Stimulated activated CD4-positive, alpha-beta T cell treated with anti-CD3 and anti-CD28 coated beads, Interleukin-15, amount 100 ng/mL, for 48 hours (primary cell): Measurements from ENCODE around the gene DCTN5.
"Not testable (repeated sequence)": the region's sequence is repeated elsewhere in the genome, so short reads cannot be mapped to it uniquely, and the experiment has no call there.

Experiments
- DNase-seq, 2 donors: peaks; one replicate each; pipeline ENCODE4 v3.0.0-alpha.2; 2020; ENCODE audit warnings: low read depth in 2 of 2

DCTN5 gene

DNA sequence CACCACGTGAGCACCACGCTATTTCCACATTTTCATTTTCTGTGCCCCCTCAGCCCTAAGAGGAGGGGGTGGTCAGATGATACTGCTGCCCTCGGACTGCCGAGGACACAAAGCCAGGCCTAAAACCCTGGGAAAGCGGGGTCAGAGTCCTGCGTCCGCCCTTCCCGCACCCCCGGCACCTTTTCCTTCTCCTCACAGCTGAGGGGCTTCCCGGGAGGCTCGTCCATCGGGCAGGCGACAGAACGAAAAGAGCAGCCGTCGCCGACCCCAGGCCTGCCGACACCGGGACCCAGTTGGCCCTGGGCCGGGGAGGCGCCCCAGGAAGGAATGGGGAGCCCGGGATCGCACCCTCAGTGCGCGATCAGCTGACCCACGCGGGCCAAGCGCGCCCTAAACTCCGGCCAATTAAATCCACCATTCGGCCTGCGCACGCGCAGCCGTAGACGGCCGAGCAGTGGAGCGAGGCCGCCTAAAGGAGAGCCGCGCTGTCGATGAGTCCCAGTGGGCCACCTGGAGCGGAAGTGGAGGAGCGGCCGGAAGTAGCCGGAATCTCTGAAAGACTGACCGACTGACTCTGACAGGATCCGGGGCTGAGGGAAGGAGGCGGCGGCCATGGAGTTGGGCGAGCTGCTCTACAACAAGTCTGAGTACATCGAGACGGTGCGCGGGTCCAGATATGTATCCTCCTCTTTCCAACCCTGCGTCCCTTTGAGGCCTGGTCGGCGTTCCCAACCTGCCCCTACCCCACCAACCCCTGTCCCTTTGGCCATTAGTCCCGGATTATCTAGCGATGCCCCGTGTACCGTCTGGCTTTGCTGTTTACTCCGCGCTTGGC, at the start of gene DCTN5, which contains the start of gene PALB2:
Gene DCTN5, plus strand, starts transcription at position 536 of the 835 bp plus-strand sequence. Its CDS starts 77 bp downstream, at position 613.
Gene PALB2, minus strand, starts transcription at position 380 of the 835 bp plus-strand sequence. Its CDS starts 153 bp downstream, at position 227.
- peak; percentile 85 to 86 for DNase-seq

- no peak for DNase-seq
Observed at GRCh38 chr16:23594186-23594585, 47.1 kb upstream of the DCTN5 start.

DNA sequence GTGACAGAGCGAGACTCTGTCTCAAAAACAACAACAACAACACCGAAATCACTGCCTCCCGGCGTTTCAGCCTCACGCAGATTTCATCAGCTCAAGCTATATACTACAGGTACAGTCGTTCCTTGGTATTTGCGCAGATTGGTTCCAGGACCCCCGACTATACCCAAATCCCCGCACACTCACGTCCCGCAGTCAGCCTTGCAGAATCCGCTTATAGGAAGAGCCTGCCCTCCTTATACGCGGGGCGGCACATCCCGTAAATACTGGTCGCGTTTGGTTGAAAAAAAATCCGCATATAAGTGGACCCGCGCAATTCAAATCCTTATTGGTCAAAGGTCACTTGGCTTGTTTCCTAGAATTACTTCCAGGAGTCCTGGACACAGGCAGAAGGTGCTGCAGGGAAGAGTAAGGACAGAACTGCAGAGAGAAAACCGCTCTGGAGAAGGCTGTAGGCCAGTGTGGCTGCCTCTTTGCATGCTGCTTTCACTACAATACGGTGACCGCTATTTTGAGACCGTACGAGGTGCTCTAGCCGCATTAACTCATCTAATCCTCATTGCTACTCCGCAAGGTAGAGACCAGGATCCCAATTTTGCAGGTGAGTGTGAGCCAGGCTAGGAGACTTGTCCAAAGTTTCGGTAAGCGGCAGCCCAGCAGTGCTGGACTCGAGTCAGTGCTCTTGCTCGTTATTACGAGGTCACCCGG, 45.9 kb upstream of the DCTN5 start:
- no peak for DNase-seq

DNA sequence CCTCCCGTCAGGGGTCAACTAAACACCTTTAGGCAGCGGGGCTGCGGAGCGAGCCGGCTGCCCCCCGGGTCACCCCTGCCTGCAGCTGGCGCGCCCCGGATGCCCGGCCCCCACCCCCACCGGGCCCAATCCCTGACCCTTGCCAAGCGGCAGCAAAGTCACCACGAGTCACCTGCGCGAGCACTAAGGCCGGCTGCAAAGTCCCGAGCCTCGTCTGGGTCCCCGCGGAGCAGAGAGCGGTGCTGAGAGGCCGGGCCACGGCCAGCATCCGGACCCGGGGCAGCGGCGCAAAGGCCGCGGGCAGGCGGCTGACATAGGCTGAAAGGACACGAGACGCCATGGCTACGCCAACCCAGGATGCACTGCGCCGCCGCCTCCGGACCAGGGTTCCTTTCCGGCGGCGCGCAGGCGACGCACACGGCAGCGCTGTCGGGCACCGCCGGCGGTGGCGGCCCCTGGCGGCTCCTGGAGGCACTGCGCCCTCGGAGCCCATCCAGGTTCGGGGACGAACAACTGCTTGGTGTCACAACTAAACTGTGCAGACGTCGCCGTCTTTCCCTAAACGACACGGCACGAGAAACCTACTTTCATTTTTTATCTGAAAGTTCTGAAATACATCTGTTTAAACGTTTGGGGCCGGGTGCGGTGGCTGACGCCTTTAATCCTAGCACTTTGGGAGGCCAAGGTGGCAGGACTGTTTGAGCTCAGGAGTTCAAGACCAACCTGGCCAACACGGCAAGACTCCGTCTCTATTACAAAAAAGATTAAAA, 45.1 kb upstream of the DCTN5 start, which contains the start of gene NDUFAB1:
Gene NDUFAB1, minus strand, starts transcription at position 366 of the 770 bp plus-strand sequence. Its CDS starts 26 bp downstream, at position 340.
- DNase-seq, result peak; percentile 80 to 89

DNA sequence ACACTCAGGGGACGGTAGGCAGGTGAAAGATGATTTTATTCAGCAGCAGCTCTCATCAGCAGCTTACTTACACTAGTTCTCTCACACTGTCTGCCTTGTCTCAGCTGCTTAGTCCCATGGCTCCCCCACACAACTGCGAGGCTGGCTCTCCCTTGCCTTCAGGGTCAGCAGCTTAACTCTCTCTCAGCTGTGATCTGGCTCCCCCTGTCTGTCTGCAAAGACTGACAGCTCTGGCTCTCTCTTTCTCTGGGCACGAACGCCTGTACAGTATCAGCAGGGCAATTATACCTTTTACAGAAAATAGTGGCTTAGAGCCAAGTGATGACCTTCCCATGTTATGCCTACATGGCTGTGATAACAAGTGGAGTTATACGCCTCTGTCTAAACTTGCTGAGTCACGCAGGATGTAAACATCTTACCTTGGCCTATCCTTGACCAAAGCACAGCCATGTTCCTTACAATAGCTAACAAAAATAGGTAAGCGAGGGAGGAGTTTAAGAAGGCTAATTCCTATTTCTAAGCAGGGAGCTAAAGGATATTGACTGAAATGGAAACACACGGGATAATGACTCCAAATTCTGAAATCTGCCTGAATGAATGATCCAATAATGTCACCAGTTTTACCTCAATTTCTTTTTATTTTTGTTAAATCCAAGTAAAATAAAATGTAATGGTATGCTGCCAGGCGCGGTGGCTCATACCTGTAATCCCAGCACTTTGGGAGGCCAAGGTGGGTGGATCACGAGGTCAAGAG, 44.1 kb upstream of the DCTN5 start:
- DNase-seq, result no peak

DNA sequence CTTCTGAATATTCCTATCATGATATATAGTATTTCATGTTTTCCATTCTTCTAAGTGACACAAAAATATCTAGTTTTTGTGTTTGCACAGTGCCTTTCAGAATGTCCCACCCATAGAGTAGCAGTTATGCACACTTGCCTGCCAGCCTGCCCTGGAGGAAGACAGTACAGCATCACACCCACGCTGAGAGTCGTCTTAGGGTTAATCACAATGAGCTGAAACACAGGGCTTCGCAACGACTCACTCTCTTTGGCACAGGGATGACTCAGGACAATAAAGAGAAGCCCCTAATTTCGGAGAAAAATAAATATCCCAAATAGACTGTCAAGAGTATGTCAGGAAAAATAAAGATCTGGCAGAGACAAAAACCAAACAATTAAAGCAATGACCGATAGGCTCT, 33.5 kb upstream of the DCTN5 start:
- no peak for DNase-seq

DNA sequence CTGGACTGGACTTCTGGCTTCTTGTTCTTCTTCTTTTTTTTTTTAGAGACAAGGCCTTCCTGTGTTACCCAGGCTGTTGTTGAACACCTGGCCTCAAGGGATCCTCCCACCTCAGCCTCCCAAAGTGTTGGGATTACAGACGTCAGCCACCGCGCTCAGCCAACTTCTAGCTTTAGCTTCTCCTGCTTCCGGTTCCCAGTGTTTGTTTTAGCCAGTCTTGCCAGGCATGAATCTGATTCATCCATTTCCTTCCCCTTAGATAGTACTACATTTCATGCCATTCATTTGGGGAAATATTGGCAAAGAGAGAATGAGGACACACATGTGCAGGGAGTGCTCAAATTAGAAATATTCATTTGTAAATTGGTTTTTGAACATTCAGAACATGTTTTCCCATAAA, 33.1 kb upstream of the DCTN5 start:
- no peak for DNase-seq

GRCh38 chr16:23609929-23610328, 31.3 kb upstream of the DCTN5 start:
- no peak for DNase-seq

- not testable (repeated sequence) for DNase-seq
Observed at GRCh38 chr16:23610905-23611304, 30.4 kb upstream of the DCTN5 start.

GRCh38 chr16:23611936-23612335, 29.3 kb upstream of the DCTN5 start:
- no peak for DNase-seq

GRCh38 chr16:23615805-23616204, 25.5 kb upstream of the DCTN5 start:
- DNase-seq, result no peak

- DNase-seq, result no peak
Observed at GRCh38 chr16:23624092-23624491, 17.2 kb upstream of the DCTN5 start.

DNA sequence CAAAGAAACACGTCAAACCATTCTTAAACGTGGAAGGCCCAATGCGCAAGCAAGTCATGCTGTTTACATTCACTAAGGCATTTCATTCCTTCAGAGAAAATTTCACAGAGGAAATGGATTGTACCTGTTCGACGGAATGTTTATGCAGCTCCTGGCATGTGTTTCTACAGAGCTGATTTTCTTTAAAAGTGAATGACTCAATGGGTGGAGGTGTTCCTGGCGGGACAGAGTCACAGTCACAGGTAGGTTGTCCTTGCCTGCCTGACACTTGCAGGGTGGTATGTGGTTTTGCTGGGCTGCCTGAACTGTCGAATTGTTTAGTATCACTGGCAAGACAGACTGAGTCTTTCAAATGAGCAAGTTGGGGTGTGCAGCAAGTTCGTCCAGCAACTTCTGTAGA, 11.8 kb upstream of the DCTN5 start:
- no peak for DNase-seq

- not testable (repeated sequence) for DNase-seq
Observed at GRCh38 chr16:23631874-23632273, 9.4 kb upstream of the DCTN5 start.

DNA sequence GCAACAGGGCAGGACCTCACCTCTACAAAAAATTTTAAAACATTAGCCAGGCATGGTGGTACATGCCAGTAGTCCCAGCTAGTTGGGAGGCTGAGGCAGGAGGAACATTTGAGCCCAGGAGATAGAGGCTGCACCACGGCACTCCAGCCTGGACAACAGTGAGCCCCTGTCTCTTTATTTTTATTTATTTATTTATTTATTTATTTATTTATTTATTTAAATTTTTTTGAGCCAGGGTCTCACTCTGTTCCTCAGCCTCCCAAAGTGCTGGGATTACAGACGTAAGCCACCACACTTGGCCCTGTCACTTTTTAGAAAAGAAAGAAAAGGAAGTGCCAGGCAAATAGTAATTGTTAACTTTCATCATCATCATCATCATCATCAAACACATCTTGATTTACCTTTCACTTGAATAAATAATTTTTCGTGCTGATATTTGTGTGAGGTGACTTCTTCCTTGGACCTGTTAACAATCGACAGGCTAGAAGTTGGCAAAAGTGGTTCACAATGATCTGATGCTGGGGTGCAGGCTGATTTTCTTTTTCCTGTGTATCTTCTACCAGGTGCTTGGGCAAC, 6.7 kb upstream of the DCTN5 start:
- DNase-seq, result no peak

GRCh38 chr16:23635958-23636357, 5.3 kb upstream of the DCTN5 start:
- DNase-seq, result no peak

DNA sequence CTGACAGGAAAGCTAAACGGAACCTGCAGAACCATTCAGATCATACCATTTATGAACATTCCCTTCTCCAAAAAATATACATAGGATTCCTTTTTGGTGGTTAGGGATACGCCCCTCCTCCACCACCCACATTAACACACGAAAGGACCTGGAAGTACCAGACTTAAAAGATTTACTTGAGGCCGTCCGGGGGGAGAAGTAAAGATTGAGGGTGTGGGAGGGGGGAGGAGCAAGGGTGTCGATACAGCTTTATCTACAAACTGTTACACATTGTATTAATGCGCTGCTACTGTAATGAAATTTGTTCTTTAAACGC, 693 bp upstream of the DCTN5 start:
- no peak for DNase-seq

DNA sequence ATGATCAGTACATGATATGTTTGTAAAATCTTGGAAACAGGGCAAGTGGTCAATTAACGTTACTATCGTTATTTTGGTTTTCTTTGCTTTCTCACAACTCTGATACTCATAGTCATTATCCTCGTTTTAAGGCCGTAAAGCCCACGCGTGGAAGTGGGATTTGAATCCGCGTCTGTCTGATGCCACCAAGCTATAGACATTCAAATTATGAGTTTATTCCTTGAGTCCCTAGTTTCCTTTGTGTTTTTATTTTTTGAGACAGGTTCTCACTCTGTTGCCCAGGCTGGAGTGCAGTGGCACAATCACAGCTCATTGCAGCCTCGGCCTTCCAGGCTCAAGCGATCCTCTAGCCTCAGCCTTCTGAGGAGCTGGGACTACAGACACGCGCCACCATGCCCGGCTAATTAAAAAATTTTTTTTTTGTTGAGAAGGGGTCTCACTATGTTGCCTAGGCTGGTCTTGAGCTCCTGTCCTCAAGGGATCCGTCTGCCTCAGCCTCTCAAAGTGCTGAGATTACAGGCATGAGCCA, 1.0 kb downstream of the DCTN5 start:
- DNase-seq, result no peak

DNA sequence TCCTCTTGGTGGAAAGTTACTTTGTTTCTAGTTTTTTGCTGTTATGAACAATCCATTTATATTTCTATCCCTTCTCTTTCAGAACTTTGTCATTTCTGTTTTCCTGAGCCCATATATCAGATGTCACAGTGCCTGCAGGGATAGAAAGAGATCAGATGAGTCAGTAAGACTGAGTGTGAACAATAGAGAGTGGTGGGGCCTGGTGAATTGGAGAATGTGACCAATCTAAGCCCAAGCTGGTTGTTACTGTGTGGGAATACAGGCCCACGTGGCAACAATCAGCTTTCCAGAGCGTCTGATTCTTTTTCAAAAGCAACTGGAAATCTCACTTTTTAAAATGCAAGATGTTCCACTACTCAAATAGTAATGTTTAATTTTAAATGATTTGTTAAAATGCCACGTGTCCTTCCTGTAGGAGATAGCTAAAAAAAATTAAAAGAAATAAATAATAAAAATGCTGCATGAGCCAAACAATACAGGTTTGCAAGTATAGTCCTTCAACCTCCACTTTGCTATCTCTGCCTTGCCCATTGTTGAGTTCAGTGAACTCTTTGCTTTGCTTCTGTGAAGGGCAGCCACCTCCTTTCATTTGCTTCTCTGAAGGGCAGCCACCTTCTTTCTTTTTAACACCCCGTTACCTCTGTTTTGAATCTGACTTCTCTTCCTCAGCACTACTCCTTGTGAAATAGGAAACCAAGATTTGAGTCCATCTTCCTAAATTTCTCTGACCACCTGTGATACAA, 9.6 kb downstream of the DCTN5 start:
- no peak for DNase-seq

- no peak for DNase-seq
Observed at GRCh38 chr16:23651943-23652468, 10.7 kb downstream of the DCTN5 start.
